ENCODE results near the gene TBC1D19. TPM values are rescaled to one million over a fixed set of nuclear protein-coding genes. Genes with fewer than 3 reads are reported as not detected.

The TBC1D19 gene
- total and polyA plus RNA-seq, 9 of the 15 experiments (the other 6 are each of a cell fraction or from before 2014, with no cell fraction given) = 0.73 to 5.6 (median 3.7) TPM

GRCh38 chr4:26782168-26782829 is 198.4 kb downstream of the TBC1D19 start (continued):
- TF ChIP-seq, protein P1, sequence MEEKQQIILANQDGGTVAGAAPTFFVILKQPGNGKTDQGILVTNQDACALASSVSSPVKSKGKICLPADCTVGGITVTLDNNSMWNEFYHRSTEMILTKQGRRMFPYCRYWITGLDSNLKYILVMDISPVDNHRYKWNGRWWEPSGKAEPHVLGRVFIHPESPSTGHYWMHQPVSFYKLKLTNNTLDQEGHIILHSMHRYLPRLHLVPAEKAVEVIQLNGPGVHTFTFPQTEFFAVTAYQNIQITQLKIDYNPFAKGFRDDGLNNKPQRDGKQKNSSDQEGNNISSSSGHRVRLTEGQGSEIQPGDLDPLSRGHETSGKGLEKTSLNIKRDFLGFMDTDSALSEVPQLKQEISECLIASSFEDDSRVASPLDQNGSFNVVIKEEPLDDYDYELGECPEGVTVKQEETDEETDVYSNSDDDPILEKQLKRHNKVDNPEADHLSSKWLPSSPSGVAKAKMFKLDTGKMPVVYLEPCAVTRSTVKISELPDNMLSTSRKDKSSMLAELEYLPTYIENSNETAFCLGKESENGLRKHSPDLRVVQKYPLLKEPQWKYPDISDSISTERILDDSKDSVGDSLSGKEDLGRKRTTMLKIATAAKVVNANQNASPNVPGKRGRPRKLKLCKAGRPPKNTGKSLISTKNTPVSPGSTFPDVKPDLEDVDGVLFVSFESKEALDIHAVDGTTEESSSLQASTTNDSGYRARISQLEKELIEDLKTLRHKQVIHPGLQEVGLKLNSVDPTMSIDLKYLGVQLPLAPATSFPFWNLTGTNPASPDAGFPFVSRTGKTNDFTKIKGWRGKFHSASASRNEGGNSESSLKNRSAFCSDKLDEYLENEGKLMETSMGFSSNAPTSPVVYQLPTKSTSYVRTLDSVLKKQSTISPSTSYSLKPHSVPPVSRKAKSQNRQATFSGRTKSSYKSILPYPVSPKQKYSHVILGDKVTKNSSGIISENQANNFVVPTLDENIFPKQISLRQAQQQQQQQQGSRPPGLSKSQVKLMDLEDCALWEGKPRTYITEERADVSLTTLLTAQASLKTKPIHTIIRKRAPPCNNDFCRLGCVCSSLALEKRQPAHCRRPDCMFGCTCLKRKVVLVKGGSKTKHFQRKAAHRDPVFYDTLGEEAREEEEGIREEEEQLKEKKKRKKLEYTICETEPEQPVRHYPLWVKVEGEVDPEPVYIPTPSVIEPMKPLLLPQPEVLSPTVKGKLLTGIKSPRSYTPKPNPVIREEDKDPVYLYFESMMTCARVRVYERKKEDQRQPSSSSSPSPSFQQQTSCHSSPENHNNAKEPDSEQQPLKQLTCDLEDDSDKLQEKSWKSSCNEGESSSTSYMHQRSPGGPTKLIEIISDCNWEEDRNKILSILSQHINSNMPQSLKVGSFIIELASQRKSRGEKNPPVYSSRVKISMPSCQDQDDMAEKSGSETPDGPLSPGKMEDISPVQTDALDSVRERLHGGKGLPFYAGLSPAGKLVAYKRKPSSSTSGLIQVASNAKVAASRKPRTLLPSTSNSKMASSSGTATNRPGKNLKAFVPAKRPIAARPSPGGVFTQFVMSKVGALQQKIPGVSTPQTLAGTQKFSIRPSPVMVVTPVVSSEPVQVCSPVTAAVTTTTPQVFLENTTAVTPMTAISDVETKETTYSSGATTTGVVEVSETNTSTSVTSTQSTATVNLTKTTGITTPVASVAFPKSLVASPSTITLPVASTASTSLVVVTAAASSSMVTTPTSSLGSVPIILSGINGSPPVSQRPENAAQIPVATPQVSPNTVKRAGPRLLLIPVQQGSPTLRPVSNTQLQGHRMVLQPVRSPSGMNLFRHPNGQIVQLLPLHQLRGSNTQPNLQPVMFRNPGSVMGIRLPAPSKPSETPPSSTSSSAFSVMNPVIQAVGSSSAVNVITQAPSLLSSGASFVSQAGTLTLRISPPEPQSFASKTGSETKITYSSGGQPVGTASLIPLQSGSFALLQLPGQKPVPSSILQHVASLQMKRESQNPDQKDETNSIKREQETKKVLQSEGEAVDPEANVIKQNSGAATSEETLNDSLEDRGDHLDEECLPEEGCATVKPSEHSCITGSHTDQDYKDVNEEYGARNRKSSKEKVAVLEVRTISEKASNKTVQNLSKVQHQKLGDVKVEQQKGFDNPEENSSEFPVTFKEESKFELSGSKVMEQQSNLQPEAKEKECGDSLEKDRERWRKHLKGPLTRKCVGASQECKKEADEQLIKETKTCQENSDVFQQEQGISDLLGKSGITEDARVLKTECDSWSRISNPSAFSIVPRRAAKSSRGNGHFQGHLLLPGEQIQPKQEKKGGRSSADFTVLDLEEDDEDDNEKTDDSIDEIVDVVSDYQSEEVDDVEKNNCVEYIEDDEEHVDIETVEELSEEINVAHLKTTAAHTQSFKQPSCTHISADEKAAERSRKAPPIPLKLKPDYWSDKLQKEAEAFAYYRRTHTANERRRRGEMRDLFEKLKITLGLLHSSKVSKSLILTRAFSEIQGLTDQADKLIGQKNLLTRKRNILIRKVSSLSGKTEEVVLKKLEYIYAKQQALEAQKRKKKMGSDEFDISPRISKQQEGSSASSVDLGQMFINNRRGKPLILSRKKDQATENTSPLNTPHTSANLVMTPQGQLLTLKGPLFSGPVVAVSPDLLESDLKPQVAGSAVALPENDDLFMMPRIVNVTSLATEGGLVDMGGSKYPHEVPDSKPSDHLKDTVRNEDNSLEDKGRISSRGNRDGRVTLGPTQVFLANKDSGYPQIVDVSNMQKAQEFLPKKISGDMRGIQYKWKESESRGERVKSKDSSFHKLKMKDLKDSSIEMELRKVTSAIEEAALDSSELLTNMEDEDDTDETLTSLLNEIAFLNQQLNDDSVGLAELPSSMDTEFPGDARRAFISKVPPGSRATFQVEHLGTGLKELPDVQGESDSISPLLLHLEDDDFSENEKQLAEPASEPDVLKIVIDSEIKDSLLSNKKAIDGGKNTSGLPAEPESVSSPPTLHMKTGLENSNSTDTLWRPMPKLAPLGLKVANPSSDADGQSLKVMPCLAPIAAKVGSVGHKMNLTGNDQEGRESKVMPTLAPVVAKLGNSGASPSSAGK (IDR thresholded peaks at IDR 0.05) = 0 out of 2 replicates have a peak, but pooled peaks have one; percentile 1
- TF ChIP-seq SNIP1 (IDR thresholded peaks at IDR 0.05; ENCODE audit: low read depth) = no peak
- TF ChIP-seq BCL6 (CRISPR knock-in tag; IDR thresholded peaks at IDR 0.05) = no peak
- no peak for TF ChIP-seq GABPB1 (CRISPR knock-in tag; IDR thresholded peaks at IDR 0.05)
- peak; percentile 88 for TF ChIP-seq NCOR1 (IDR thresholded peaks at IDR 0.05)
- no peak for TF ChIP-seq KDM5B (IDR thresholded peaks at IDR 0.05; ENCODE audit: insufficient replicate concordance, low read depth, low read length)
- TF ChIP-seq BRD4 (IDR thresholded peaks at IDR 0.05) = no peak
- TF ChIP-seq, protein P2, sequence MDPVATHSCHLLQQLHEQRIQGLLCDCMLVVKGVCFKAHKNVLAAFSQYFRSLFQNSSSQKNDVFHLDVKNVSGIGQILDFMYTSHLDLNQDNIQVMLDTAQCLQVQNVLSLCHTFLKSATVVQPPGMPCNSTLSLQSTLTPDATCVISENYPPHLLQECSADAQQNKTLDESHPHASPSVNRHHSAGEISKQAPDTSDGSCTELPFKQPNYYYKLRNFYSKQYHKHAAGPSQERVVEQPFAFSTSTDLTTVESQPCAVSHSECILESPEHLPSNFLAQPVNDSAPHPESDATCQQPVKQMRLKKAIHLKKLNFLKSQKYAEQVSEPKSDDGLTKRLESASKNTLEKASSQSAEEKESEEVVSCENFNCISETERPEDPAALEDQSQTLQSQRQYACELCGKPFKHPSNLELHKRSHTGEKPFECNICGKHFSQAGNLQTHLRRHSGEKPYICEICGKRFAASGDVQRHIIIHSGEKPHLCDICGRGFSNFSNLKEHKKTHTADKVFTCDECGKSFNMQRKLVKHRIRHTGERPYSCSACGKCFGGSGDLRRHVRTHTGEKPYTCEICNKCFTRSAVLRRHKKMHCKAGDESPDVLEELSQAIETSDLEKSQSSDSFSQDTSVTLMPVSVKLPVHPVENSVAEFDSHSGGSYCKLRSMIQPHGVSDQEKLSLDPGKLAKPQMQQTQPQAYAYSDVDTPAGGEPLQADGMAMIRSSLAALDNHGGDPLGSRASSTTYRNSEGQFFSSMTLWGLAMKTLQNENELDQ (CRISPR knock-in tag; IDR thresholded peaks at IDR 0.05; ENCODE audit: borderline replicate concordance) = no peak
- TF ChIP-seq NFE2 (IDR thresholded peaks at IDR 0.05; ENCODE audit: low read depth) = peak; percentile 18; the same call in 1 of the 2 replicates
- TF ChIP-seq KLF6 (CRISPR knock-in tag; IDR thresholded peaks at IDR 0.05; ENCODE audit: borderline replicate concordance) = no peak
- TF ChIP-seq SRSF7 (optimal IDR thresholded peaks at IDR 0.05; ENCODE audit: low read depth, low read length) = no peak
- TF ChIP-seq ZNF232 (CRISPR knock-in tag; IDR thresholded peaks at IDR 0.05) = no peak
- no peak for TF ChIP-seq ZKSCAN1 (IDR thresholded peaks at IDR 0.05; ENCODE audit: low read depth, low read length)
- TF ChIP-seq SOX6 (IDR thresholded peaks at IDR 0.05) = peak; percentile 91
- TF ChIP-seq ZNF431 (CRISPR knock-in tag; IDR thresholded peaks at IDR 0.05) = no peak
